Measurements from ENCODE around the gene KDSR. TPM values are rescaled to one million over a fixed set of nuclear protein-coding genes. Genes with fewer than 3 reads are reported as not detected.

KDSR gene
- total and polyA plus RNA-seq, 2 donors (not counting 1 experiment from before 2014, with no cell fraction given), result 43.3 to 54.1 TPM

GRCh38 chr18:63318889-63319382 is 48.1 kb downstream of the KDSR start:
- H3K27ac ChIP-seq (ENCODE audit: insufficient read depth, low read length), result no peak overlapping the region
- no peak for DNase-seq (ENCODE audit: low read depth in 2 of 2)
- H2AFZ ChIP-seq (ENCODE audit: low read length), result peak overlapping the region; percentile 84
- peak overlapping the region; percentile 80 to 83 (median 82) for H3K4me3 ChIP-seq (replicated peaks in 1 of 4; ENCODE audit: control extremely low read depth in 1 of 4, insufficient read depth in 1 of 4, low read depth in 3 of 4, low read length in 4 of 4)
- no peaks in the 10 kb centered on the region for H4K20me1 ChIP-seq (ENCODE audit: control insufficient read depth, extremely low read depth, insufficient read depth, low read length)
- H3K9me3 ChIP-seq (ENCODE audit: control insufficient read depth, insufficient read depth, low read depth, low read length), result no peaks in the 10 kb centered on the region
- H3K4me1 ChIP-seq (ENCODE audit: control insufficient read depth, extremely low read depth, insufficient read depth, low read length), result peaks cover 3% of the 10 kb centered on the region
- H3K27me3 ChIP-seq (ENCODE audit: control insufficient read depth, insufficient read depth, low read length), result no peaks in the 10 kb centered on the region
- no peaks in the 10 kb centered on the region for H3K79me2 ChIP-seq (ENCODE audit: control insufficient read depth, insufficient read depth, low read length)
- peak overlapping the region; percentile 36 for H3K9ac ChIP-seq (ENCODE audit: insufficient read depth, low read length)
- H3K4me2 ChIP-seq (ENCODE audit: extremely low read depth, insufficient read depth, low read length), result peak overlapping the region; percentile 93
- H3K36me3 ChIP-seq (ENCODE audit: control insufficient read depth, insufficient read depth, low read length), result no peaks in the 10 kb centered on the region
- TF ChIP-seq CTCF (conservative IDR thresholded peaks at IDR 0.05 in 1 of 2, IDR thresholded peaks at IDR 0.05 in 1 of 2; ENCODE audit: low read depth in 1 of 2, low read length in 2 of 2) (no peak), EZH2 (IDR thresholded peaks at IDR 0.05; ENCODE audit: low read length, missing control alignments) (no peak)

GRCh38 chr18:63317982-63318888 is 48.8 kb downstream of the KDSR start:
- DNase-seq (ENCODE audit: low read depth in 2 of 2), result no peak
- TF ChIP-seq CTCF (conservative IDR thresholded peaks at IDR 0.05 in 1 of 2, IDR thresholded peaks at IDR 0.05 in 1 of 2; ENCODE audit: low read depth in 1 of 2, low read length in 2 of 2), result peak; percentile 59 to 62
- no peak for TF ChIP-seq EZH2 (IDR thresholded peaks at IDR 0.05; ENCODE audit: low read length, missing control alignments)
- H3K27ac ChIP-seq (ENCODE audit: insufficient read depth, low read length), result no peak overlapping the region
- H4K20me1 ChIP-seq (ENCODE audit: control insufficient read depth, extremely low read depth, insufficient read depth, low read length), result no peaks in the 10 kb centered on the region
- H3K36me3 ChIP-seq (ENCODE audit: control insufficient read depth, insufficient read depth, low read length), result no peaks in the 10 kb centered on the region
- no peaks in the 10 kb centered on the region for H3K79me2 ChIP-seq (ENCODE audit: control insufficient read depth, insufficient read depth, low read length)
- H3K4me2 ChIP-seq (ENCODE audit: extremely low read depth, insufficient read depth, low read length), result peak overlapping the region; percentile 93
- peaks cover 3% of the 10 kb centered on the region for H3K4me1 ChIP-seq (ENCODE audit: control insufficient read depth, extremely low read depth, insufficient read depth, low read length)
- H3K4me3 ChIP-seq (replicated peaks in 1 of 4; ENCODE audit: control extremely low read depth in 1 of 4, insufficient read depth in 1 of 4, low read depth in 3 of 4, low read length in 4 of 4), result peak overlapping the region; percentile 80 to 83 (median 82)
- no peaks in the 10 kb centered on the region for H3K9me3 ChIP-seq (ENCODE audit: control insufficient read depth, insufficient read depth, low read depth, low read length)
- no peaks in the 10 kb centered on the region for H3K27me3 ChIP-seq (ENCODE audit: control insufficient read depth, insufficient read depth, low read length)
- H2AFZ ChIP-seq (ENCODE audit: low read length), result peak overlapping the region; percentile 41
- H3K9ac ChIP-seq (ENCODE audit: insufficient read depth, low read length), result no peak overlapping the region

GRCh38 chr18:63317556-63317946 is 49.5 kb downstream of the KDSR start:
- Histone ChIP-seq H3K79me2 (ENCODE audit: control insufficient read depth, insufficient read depth, low read length) (no peaks in the 10 kb centered on the region), H3K4me2 (ENCODE audit: extremely low read depth, insufficient read depth, low read length) (peak overlapping the region; percentile 93), H3K4me3 (replicated peaks in 1 of 4; ENCODE audit: control extremely low read depth in 1 of 4, insufficient read depth in 1 of 4, low read depth in 3 of 4, low read length in 4 of 4) (peak overlapping the region; percentile 38 to 83 (median 81)), H3K27me3 (ENCODE audit: control insufficient read depth, insufficient read depth, low read length) (no peaks in the 10 kb centered on the region), H2AFZ (ENCODE audit: low read length) (no peak overlapping the region), H4K20me1 (ENCODE audit: control insufficient read depth, extremely low read depth, insufficient read depth, low read length) (no peaks in the 10 kb centered on the region), H3K36me3 (ENCODE audit: control insufficient read depth, insufficient read depth, low read length) (no peaks in the 10 kb centered on the region), H3K4me1 (ENCODE audit: control insufficient read depth, extremely low read depth, insufficient read depth, low read length) (peaks cover 3% of the 10 kb centered on the region), H3K9ac (ENCODE audit: insufficient read depth, low read length) (no peak overlapping the region), H3K9me3 (ENCODE audit: control insufficient read depth, insufficient read depth, low read depth, low read length) (no peaks in the 10 kb centered on the region), H3K27ac (ENCODE audit: insufficient read depth, low read length) (no peak overlapping the region)
- TF ChIP-seq CTCF (conservative IDR thresholded peaks at IDR 0.05 in 1 of 2, IDR thresholded peaks at IDR 0.05 in 1 of 2; ENCODE audit: low read depth in 1 of 2, low read length in 2 of 2) (no peak), EZH2 (IDR thresholded peaks at IDR 0.05; ENCODE audit: low read length, missing control alignments) (no peak)
- no peak for DNase-seq (ENCODE audit: low read depth in 2 of 2)

All from fibroblast of lung (primary cell).